GM12874 (cell line): Measurements from ENCODE around the gene KCNG2.

Experiments used
- TF ChIP-seq, protein P1 (sequence below): IDR thresholded peaks from 2 replicates; pipeline ENCODE4 v1.5.1; 2011; ENCODE audit warnings: low read depth, mild to moderate bottlenecking, control low read depth, low read length, moderate library complexity; ENCODE audit not compliant: insufficient read depth

The KCNG2 gene

DNA sequence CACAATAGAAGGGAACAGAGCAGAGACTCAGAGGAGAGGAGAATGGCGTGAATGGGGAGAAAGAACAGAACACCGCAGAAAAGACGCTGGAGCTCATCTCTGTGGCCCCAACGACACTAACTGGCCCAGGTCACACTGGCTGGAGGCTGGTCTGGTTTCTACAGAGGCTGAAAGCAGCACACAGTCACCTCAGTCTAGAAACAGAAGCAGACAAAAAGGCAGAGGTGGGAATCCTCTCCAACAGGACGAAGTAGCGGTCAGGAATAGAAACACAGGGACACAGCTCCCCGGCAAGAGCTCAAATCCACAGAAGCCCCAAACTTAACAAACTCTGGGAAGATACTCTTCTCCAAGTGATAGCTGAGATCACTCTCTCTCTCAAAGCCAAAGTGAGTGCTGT lies 144.5 kb downstream of the KCNG2 start:
- TF ChIP-seq, protein P1, sequence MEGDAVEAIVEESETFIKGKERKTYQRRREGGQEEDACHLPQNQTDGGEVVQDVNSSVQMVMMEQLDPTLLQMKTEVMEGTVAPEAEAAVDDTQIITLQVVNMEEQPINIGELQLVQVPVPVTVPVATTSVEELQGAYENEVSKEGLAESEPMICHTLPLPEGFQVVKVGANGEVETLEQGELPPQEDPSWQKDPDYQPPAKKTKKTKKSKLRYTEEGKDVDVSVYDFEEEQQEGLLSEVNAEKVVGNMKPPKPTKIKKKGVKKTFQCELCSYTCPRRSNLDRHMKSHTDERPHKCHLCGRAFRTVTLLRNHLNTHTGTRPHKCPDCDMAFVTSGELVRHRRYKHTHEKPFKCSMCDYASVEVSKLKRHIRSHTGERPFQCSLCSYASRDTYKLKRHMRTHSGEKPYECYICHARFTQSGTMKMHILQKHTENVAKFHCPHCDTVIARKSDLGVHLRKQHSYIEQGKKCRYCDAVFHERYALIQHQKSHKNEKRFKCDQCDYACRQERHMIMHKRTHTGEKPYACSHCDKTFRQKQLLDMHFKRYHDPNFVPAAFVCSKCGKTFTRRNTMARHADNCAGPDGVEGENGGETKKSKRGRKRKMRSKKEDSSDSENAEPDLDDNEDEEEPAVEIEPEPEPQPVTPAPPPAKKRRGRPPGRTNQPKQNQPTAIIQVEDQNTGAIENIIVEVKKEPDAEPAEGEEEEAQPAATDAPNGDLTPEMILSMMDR = no peak

DNA sequence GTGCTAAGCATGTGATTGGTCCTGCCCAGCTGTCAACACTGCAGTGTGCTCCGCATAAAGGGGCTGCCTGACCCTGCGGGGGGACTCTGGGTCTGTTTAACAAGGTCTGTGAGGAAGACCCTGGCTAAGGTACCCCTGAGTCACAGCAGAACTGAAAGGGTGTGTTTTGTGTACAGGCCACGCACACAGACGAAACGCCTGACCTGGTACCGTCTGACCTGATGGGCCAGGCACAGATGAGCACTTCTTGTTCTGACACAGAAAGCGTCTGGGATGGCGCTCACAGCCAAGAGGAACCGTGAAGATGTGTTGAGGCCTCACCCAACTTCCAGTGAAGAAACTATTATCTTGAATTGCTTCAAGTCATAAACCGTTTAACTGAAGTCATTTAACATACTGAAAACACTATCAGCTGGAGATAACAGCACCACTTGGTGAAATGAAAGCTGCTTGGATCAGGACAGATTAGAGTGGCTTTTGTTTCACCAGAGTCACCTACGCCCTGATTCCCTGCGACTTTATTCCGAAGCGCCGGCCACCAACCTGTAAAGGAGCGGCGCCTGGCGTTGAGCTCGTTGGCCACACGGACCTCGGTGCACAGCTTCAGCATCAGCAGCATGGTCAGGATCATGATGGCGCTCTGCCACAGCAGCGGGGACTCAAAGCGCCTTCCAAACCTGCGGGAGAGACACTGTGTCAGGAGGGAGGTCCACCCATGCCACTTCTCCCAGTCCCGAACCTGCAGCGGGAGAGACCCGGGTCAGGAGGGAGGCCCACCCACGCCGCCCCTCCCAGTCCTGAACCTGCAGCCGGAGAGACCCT lies 145.3 kb downstream of the KCNG2 start:
- TF ChIP-seq, protein P1 = no peak

DNA sequence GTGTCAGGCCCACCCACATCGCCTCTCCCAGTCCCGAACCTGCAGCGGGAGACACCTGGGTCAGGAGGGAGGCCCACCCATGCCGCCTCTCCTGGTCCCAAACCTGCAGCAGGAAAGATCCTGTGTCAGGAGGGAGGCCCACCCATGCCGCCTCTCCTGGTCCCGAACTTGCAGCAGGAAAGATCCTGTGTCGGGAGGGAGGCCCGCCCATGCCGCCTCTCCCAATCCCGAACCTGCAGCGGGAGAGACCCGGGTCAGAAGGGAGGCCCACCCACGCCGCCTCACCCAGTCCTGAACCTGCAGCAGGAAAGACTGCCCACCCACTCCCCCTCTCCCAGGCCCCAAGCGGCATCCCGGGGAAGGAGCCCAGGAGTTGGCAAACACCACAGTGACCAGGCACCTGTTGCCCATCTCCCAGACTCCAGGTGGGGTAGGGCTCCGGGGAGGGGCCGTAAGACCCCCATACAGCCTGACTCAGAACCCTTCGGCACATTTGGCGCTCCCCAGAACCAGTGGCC lies 145.9 kb downstream of the KCNG2 start:
- TF ChIP-seq, protein P1 = no peak

DNA sequence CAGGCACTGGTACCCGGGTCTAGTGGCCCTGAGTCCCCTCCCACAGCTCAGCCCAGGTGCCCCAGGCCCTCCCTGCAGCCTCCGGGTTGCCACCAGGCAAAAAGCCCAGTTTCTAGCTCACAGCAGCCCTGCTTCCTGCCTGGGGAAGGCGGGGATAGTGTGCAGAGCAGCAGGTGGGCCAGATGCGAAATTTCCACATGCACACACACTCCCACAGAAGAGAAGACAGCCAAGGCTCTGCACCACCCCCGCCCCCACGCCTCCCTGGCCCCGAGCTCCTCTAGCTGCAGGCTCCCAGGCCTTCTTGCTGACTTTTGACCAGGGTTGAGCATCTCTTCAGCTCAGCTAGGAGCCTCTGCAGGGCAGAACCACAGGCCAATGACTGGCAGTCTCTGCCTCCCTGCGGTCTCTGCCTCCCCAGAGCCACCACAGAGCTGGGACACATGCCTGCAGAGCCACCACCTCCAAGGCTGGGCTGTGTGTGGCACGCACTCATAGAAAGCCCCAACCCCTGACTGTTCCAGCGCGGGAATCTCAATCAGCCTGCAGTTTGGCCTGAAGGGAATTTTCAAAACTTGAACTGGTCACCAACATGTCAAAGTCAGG lies 146.5 kb downstream of the KCNG2 start:
- TF ChIP-seq, protein P1 = no peak

DNA sequence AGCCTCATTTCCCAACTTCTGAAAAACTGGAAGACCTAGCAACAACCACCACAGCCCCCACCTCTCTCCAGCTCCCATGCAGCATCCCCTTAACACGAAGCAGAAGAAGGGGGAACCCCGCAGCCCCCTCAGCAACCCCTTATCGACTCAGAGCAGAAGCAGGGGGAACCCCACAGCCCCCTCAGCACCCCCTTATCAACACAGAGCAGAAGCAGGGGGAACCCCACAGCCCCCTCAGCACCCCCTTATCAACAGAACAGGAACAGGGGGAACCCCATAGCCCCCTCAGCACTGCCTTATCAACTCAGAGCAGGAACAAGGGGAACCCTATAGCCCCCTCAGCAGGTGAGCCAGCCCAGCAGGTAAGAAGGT lies 147.0 kb downstream of the KCNG2 start:
- TF ChIP-seq, protein P1 = no peak

DNA sequence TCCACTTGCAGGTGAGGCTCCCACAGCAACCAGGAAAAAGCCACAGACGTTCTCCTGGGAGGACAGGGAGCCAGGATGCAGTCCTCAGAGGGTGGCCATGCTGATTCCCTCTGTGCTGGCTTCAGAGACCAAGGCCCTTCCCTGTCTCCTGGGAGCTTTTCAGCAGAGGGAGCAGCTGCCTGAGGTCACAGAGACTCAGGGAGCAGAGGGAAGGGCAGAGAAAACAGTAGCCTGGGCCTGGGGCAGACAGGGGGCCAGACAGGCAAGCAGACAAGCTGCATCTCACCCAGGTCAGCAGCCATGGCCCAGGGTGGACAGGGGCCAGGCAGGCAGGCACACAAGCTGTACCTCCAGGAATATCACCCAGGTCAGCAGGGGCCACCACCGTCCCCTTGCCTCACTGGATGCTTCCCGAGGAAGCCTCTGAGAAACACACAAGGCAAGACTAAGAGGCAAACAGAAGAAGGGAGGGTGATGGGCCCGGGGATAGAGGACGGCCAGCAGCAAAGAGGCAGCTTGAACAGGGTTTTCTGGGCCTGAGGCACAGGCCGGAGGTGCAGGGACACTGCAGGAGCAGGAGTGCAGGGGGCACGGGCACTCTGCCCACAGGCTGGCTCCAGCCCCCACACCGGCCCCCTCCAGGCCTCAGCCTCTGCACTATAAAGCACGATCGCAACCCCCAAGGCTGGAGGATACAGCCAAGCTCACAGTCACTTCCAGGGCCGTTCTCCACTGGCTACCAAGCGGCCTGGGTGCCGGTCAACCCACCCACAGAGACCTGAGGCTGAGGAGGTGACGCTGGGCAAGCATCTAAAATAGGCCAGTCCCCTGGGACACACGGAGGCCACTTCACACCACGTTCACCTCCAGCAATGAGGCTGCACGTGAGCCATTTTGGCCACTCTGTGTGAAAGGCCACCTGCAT lies 147.6 kb downstream of the KCNG2 start:
- TF ChIP-seq, protein P1 = no peak

DNA sequence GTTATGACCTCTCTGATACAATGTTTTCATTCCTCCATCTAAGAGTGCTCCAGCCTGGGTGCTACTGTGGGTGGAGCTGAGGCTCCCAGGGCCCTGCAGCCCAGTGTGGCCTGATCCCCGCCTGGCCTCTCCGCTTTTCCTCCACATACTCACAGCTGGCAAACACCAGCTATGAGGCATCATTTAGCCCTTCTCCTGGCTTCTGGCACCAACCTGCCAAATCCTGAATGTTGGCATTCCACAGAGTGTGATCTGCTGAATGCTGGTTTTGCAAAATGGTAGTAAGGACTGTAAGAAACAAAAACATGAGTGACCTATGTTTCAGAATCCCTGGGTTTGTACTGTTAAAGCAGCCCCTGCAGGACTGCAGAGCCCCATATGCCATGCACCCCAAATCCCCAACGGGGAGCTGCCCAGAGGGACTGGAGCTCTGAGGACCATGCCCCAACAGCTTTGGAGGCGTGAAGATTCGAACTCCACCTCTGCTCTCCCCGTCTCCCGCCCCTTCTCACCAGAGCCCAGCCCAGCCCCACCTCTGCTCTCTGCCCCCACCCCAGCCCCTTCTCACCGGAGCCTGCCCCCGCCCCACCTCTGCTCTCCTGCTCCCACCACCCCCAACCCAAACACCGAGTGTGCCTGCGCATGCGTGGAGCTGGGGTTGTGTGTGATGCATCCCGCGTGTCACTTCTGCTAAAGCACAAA lies 149.5 kb downstream of the KCNG2 start:
- TF ChIP-seq, protein P1 = no peak
